ENCODE measurements around the gene FGF9.

- no peak for TF ChIP-seq POLR2A (IDR thresholded peaks at IDR 0.05; ENCODE audit: low read length)
- TF ChIP-seq GATA1 (IDR thresholded peaks at IDR 0.05; ENCODE audit: low read depth, low read length): no peak
Measured at GRCh38 chr13:21657538-21657937, 13.3 kb upstream of the FGF9 start.

Measured in erythroblast (primary cell).